K562 (cell line): Measurements from ENCODE around the gene CYS1.

Experiments used
- ARID4B ChIP-seq: sonication (generic); formaldehyde crosslinking; IDR thresholded peaks from 2 replicates; pipeline ENCODE4 v1.8.0; 2022; ENCODE audit warnings: mild to moderate bottlenecking, missing genetic modification reagents
- EP300 ChIP-seq: IDR thresholded peaks from 2 replicates; pipeline ENCODE4 v1.6.1; 2012; ENCODE audit warnings: low read length, improper control_type of control experiment
- JUN ChIP-seq, 2 experiments: sonication (generic) in 1 of 2; formaldehyde crosslinking in 1 of 2; IDR thresholded peaks; 2 replicates each; pipeline versions ENCODE4 v1.6.1 to v1.8.0; 2012 to 2022; ENCODE audit warnings: borderline replicate concordance in 2 of 2, mild to moderate bottlenecking in 2 of 2, improper control_type of control experiment in 1 of 2, low read depth in 1 of 2, low read length in 1 of 2, missing genetic modification reagents in 1 of 2
- RAD51 ChIP-seq: fragments of 450-650 bp; IDR thresholded peaks from 2 replicates; pipeline ENCODE4 v1.7.1; 2016; ENCODE audit warnings: low read depth, mild to moderate bottlenecking, borderline replicate concordance
- SAP30 ChIP-seq: fragments of 200-600 bp; sonication (generic); IDR thresholded peaks from 2 replicates; pipeline ENCODE4 v1.6.1; 2012; ENCODE audit warnings: borderline replicate concordance, low read depth, mild to moderate bottlenecking, moderate library complexity, low read length, control low read depth, inconsistent platforms; ENCODE audit not compliant: insufficient read depth, poor library complexity, severe bottlenecking
- SMAD3 ChIP-seq: fragments of 450-650 bp; formaldehyde crosslinking; conservative IDR thresholded peaks from 2 replicates; pipeline ENCODE4 v1.4.0; 2020; ENCODE audit warnings: mild to moderate bottlenecking
- ZC3H8 ChIP-seq: fragments of 450-650 bp; IDR thresholded peaks from 2 replicates; pipeline ENCODE4 v1.6.1; 2017
- TF ChIP-seq, protein P1 (sequence below): sonication (generic); formaldehyde crosslinking; IDR thresholded peaks from 2 replicates; pipeline ENCODE4 v1.5.0; 2020; ENCODE audit warnings: missing genetic modification reagents
- TF ChIP-seq, protein P2 (sequence below), 3 experiments: IDR thresholded peaks in 2 of 3; conservative IDR thresholded peaks in 1 of 3; 2 replicates each; pipeline ENCODE4 v1.5.1; 2011 to 2012; ENCODE audit warnings: low read length in 3 of 3, mild to moderate bottlenecking in 3 of 3, control low read depth in 2 of 3, improper control_type of control experiment in 1 of 3, inconsistent platforms in 1 of 3, low read depth in 1 of 3, mixed read lengths in 1 of 3, moderate library complexity in 1 of 3; ENCODE audit not compliant: insufficient read depth in 2 of 3

- TF ChIP-seq, protein P1, sequence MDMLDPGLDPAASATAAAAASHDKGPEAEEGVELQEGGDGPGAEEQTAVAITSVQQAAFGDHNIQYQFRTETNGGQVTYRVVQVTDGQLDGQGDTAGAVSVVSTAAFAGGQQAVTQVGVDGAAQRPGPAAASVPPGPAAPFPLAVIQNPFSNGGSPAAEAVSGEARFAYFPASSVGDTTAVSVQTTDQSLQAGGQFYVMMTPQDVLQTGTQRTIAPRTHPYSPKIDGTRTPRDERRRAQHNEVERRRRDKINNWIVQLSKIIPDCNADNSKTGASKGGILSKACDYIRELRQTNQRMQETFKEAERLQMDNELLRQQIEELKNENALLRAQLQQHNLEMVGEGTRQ (CRISPR knock-in tag) = no peak
- TF ChIP-seq EP300 (no peak), ARID4B (no peak), SMAD3 (CRISPR knock-in tag) (no peak), ZC3H8 (no peak), RAD51 (no peak), SAP30 (no peak), JUN (IDR thresholded peaks at IDR 0.05; ENCODE audit: borderline replicate concordance, low read depth, low read length) (no peak), JUN (CRISPR knock-in tag; IDR thresholded peaks at IDR 0.05; ENCODE audit: borderline replicate concordance) (no peak)
- TF ChIP-seq, protein P2, sequence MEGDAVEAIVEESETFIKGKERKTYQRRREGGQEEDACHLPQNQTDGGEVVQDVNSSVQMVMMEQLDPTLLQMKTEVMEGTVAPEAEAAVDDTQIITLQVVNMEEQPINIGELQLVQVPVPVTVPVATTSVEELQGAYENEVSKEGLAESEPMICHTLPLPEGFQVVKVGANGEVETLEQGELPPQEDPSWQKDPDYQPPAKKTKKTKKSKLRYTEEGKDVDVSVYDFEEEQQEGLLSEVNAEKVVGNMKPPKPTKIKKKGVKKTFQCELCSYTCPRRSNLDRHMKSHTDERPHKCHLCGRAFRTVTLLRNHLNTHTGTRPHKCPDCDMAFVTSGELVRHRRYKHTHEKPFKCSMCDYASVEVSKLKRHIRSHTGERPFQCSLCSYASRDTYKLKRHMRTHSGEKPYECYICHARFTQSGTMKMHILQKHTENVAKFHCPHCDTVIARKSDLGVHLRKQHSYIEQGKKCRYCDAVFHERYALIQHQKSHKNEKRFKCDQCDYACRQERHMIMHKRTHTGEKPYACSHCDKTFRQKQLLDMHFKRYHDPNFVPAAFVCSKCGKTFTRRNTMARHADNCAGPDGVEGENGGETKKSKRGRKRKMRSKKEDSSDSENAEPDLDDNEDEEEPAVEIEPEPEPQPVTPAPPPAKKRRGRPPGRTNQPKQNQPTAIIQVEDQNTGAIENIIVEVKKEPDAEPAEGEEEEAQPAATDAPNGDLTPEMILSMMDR (IDR thresholded peaks at IDR 0.05 in 2 of 3, conservative IDR thresholded peaks at IDR 0.05 in 1 of 3; ENCODE audit: insufficient read depth in 2 of 3, low read depth in 1 of 3, low read length in 3 of 3) = no peak
Measured at GRCh38 chr2:10035053-10035422, 45.2 kb downstream of the CYS1 start.
